ENCODE results near the gene FBXO36. TPM values are rescaled to one million over a fixed set of nuclear protein-coding genes. Genes with fewer than 3 reads are reported as not detected.

FBXO36 gene
- polyA plus RNA-seq, 2 of the 4 experiments (the other 2 are of a cell fraction) = 2.0 to 5.5 TPM

GRCh38 chr2:229889023-229889422 lies 33.3 kb upstream of the FBXO36 start:
- no peak for ATAC-seq
- no peak for FAIRE-seq
- Histone ChIP-seq H3K9me3 (no peaks in the 10 kb centered on the region), H3K4me1 (peaks cover 13% of the 10 kb centered on the region), H3K4me2 (no peak overlapping the region), H3K27ac (no peak overlapping the region), H3K4me3 (no peak overlapping the region)
- TF ChIP-seq REST (IDR thresholded peaks at IDR 0.05) (no peak), MAX (IDR thresholded peaks at IDR 0.05) (no peak), HOXB5 (CRISPR knock-in tag; IDR thresholded peaks at IDR 0.05) (no peak), HEYL (CRISPR knock-in tag; IDR thresholded peaks at IDR 0.05) (no peak), CBX2 (IDR thresholded peaks at IDR 0.05; ENCODE audit: borderline replicate concordance, low read depth) (no peak), BHLHE40 (IDR thresholded peaks at IDR 0.05; ENCODE audit: low read depth, low read length) (no peak), CHD2 (IDR thresholded peaks at IDR 0.05; ENCODE audit: low read length, partially characterized antibody) (no peak), PHF8 (IDR thresholded peaks at IDR 0.05; ENCODE audit: borderline replicate concordance, low read depth) (no peak), ELK1 (IDR thresholded peaks at IDR 0.05; ENCODE audit: low read depth, low read length) (no peak), RCOR1 (IDR thresholded peaks at IDR 0.05; ENCODE audit: low read depth, low read length) (no peak), EP300 (IDR thresholded peaks at IDR 0.05) (no peak), NFE2L2 (conservative IDR thresholded peaks at IDR 0.05; ENCODE audit: low read length) (no peak), NPAS2 (CRISPR knock-in tag; IDR thresholded peaks at IDR 0.05; ENCODE audit: borderline replicate concordance) (no peak)
- TF ChIP-seq, protein P1, sequence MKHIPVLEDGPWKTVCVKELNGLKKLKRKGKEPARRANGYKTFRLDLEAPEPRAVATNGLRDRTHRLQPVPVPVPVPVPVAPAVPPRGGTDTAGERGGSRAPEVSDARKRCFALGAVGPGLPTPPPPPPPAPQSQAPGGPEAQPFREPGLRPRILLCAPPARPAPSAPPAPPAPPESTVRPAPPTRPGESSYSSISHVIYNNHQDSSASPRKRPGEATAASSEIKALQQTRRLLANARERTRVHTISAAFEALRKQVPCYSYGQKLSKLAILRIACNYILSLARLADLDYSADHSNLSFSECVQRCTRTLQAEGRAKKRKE (CRISPR knock-in tag; IDR thresholded peaks at IDR 0.05; ENCODE audit: low read depth) = no peak
- WGBS (ENCODE audit: missing lambda C conversion rate) = 92% methylated on average over 2 of the region's 2 CpGs
- ChIA-PET POLR2A (no interaction called here), CTCF (interaction anchor here (0.6 kb wide), 1 partner anchor 36 kb away, joined by 3 read pairs; no protein-coding TSS in a partner anchor)
- DNase-seq (ENCODE audit: low read depth in 1 of 2, low spot score in 1 of 2) = no peak

GRCh38 chr2:229896857-229897256 lies 25.4 kb upstream of the FBXO36 start:
- FAIRE-seq (no peak), ATAC-seq (no peak), DNase-seq (ENCODE audit: low read depth in 1 of 2, low spot score in 1 of 2) (no peak)
- WGBS (ENCODE audit: missing lambda C conversion rate) = 93% methylated on average over 1 of the region's 1 CpG
- Histone ChIP-seq H3K4me3 (no peak overlapping the region), H3K4me1 (peaks cover 23% of the 10 kb centered on the region), H3K4me2 (no peak overlapping the region), H3K27ac (no peak overlapping the region), H3K9me3 (no peaks in the 10 kb centered on the region)
- ChIA-PET POLR2A (no interaction called here), CTCF (no interaction called here)
- TF ChIP-seq JUN (IDR thresholded peaks at IDR 0.05) (no peak), SMC3 (IDR thresholded peaks at IDR 0.05) (no peak), NR3C1 (IDR thresholded peaks at IDR 0.05) (no peak), RAD21 (conservative IDR thresholded peaks at IDR 0.05 in 1 of 2, IDR thresholded peaks at IDR 0.05 in 1 of 2) (no peak), EHMT2 (IDR thresholded peaks at IDR 0.05; ENCODE audit: low read depth) (no peak), CBX8 (IDR thresholded peaks at IDR 0.05) (no peak), RCOR1 (IDR thresholded peaks at IDR 0.05; ENCODE audit: low read depth, low read length) (no peak), RNF2 (IDR thresholded peaks at IDR 0.05; ENCODE audit: borderline replicate concordance, low read depth) (no peak), ELK1 (IDR thresholded peaks at IDR 0.05; ENCODE audit: low read depth, low read length) (no peak), TFCP2L1 (CRISPR knock-in tag; IDR thresholded peaks at IDR 0.05) (no peak), HOXB13 (CRISPR knock-in tag; IDR thresholded peaks at IDR 0.05; ENCODE audit: low read depth) (no peak), EP300 (IDR thresholded peaks at IDR 0.05) (no peak), FOSB (CRISPR knock-in tag; IDR thresholded peaks at IDR 0.05) (no peak)
- TF ChIP-seq, protein P2, sequence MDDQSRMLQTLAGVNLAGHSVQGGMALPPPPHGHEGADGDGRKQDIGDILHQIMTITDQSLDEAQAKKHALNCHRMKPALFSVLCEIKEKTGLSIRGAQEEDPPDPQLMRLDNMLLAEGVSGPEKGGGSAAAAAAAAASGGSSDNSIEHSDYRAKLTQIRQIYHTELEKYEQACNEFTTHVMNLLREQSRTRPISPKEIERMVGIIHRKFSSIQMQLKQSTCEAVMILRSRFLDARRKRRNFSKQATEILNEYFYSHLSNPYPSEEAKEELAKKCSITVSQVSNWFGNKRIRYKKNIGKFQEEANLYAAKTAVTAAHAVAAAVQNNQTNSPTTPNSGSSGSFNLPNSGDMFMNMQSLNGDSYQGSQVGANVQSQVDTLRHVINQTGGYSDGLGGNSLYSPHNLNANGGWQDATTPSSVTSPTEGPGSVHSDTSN (IDR thresholded peaks at IDR 0.05) = no peak
- TF ChIP-seq, protein P3, sequence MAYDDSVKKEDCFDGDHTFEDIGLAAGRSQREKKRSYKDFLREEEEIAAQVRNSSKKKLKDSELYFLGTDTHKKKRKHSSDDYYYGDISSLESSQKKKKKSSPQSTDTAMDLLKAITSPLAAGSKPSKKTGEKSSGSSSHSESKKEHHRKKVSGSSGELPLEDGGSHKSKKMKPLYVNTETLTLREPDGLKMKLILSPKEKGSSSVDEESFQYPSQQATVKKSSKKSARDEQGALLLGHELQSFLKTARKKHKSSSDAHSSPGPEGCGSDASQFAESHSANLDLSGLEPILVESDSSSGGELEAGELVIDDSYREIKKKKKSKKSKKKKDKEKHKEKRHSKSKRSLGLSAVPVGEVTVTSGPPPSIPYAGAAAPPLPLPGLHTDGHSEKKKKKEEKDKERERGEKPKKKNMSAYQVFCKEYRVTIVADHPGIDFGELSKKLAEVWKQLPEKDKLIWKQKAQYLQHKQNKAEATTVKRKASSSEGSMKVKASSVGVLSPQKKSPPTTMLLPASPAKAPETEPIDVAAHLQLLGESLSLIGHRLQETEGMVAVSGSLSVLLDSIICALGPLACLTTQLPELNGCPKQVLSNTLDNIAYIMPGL (CRISPR knock-in tag; IDR thresholded peaks at IDR 0.05; ENCODE audit: borderline replicate concordance) = no peak
- TF ChIP-seq, protein P4, sequence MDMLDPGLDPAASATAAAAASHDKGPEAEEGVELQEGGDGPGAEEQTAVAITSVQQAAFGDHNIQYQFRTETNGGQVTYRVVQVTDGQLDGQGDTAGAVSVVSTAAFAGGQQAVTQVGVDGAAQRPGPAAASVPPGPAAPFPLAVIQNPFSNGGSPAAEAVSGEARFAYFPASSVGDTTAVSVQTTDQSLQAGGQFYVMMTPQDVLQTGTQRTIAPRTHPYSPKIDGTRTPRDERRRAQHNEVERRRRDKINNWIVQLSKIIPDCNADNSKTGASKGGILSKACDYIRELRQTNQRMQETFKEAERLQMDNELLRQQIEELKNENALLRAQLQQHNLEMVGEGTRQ (IDR thresholded peaks at IDR 0.05) = no peak

Data from A549 (cell line).